Duodenal mucosa (tissue), 2 donors: ENCODE data around the gene MAN2B1.
"Not testable (repeated sequence)": the region's sequence is repeated elsewhere in the genome, so short reads cannot be mapped to it uniquely, and the experiment has no call there.

ENCODE experiments used
- H3K27ac ChIP-seq: one replicate; pipeline ENCODE4 v1.7.0; 2013; ENCODE audit warnings: low read depth, low read length
- H3K27me3 ChIP-seq, 2 donors: one replicate each; pipeline ENCODE4 v1.7.0; 2013; ENCODE audit warnings: low read length in 2 of 2, control low read depth in 1 of 2; ENCODE audit not compliant: insufficient read depth in 2 of 2, control insufficient read depth in 1 of 2
- H3K36me3 ChIP-seq, 2 donors: one replicate each; pipeline ENCODE4 v1.7.0; 2013; ENCODE audit warnings: low read length in 2 of 2, control low read depth in 1 of 2; ENCODE audit not compliant: insufficient read depth in 2 of 2, control insufficient read depth in 1 of 2
- H3K4me1 ChIP-seq, 2 donors: one replicate each; pipeline ENCODE4 v1.7.0; 2013; ENCODE audit warnings: low read length in 2 of 2, control low read depth in 1 of 2; ENCODE audit not compliant: insufficient read depth in 2 of 2, control insufficient read depth in 1 of 2
- H3K4me3 ChIP-seq, 2 donors: one replicate each; pipeline ENCODE4 v1.7.0; 2013; ENCODE audit warnings: low read length in 2 of 2, low read depth in 1 of 2
- H3K9ac ChIP-seq, 2 donors: one replicate each; pipeline ENCODE4 v1.7.0; 2013; ENCODE audit warnings: low read length in 2 of 2, low read depth in 1 of 2
- H3K9me3 ChIP-seq, 2 donors: one replicate each; pipeline ENCODE4 v1.7.0; 2013; ENCODE audit warnings: low read length in 2 of 2, control low read depth in 1 of 2; ENCODE audit not compliant: control insufficient read depth in 1 of 2

The MAN2B1 gene

GRCh38 chr19:12626958-12627357, 39.6 kb downstream of the MAN2B1 start:
- Histone ChIP-seq H3K9me3 (peaks cover 22 to 31% of the 10 kb centered on the region in 2 donors), H3K27me3 (no peaks in the 10 kb centered on the region), H3K27ac (no peak overlapping the region), H3K9ac (no peak overlapping the region), H3K4me1 (no peaks in the 10 kb centered on the region), H3K4me3 (no peak overlapping the region), H3K36me3 (peaks cover 21 to 66% of the 10 kb centered on the region in 2 donors)

- no peak overlapping the region for H3K27ac ChIP-seq
- no peaks in the 10 kb centered on the region for H3K4me1 ChIP-seq
- H3K36me3 ChIP-seq = peaks cover 14 to 46% of the 10 kb centered on the region in 2 donors
- no peak overlapping the region for H3K4me3 ChIP-seq
- no peaks in the 10 kb centered on the region for H3K27me3 ChIP-seq
- no peak overlapping the region for H3K9ac ChIP-seq
- peaks cover 18% of the 10 kb centered on the region in 2 donors for H3K9me3 ChIP-seq
These were observed 43.0 kb downstream of the MAN2B1 start for GRCh38 chr19:12623361-12624031.

GRCh38 chr19:12621253-12622024, 45.1 kb downstream of the MAN2B1 start:
- not testable (repeated sequence) for H3K9me3 ChIP-seq, H3K27ac ChIP-seq, H3K4me1 ChIP-seq, H3K4me3 ChIP-seq, H3K9ac ChIP-seq, H3K27me3 ChIP-seq
- peaks cover 3 to 27% of the 10 kb centered on the region in 2 donors for H3K36me3 ChIP-seq

- no peak overlapping the region for H3K27ac ChIP-seq
- H3K9ac ChIP-seq = no peak overlapping the region
- no peaks in the 10 kb centered on the region for H3K9me3 ChIP-seq
- peaks cover 8 to 9% of the 10 kb centered on the region in 2 donors for H3K4me1 ChIP-seq
- no peak overlapping the region for H3K4me3 ChIP-seq
- H3K36me3 ChIP-seq = peaks cover 0 to 4% of the 10 kb centered on the region in 2 donors
- no peaks in the 10 kb centered on the region for H3K27me3 ChIP-seq
These were observed 48.9 kb downstream of the MAN2B1 start for GRCh38 chr19:12617646-12618045.

GRCh38 chr19:12611361-12611699, 55.2 kb downstream of the MAN2B1 start:
- peak overlapping the region; percentile 100 for H3K27ac ChIP-seq
- H3K27me3 ChIP-seq = no peaks in the 10 kb centered on the region
- peak overlapping the region; percentile 97 to 99 for H3K9ac ChIP-seq
- peaks cover 0 to 16% of the 10 kb centered on the region in 2 donors for H3K36me3 ChIP-seq
- H3K9me3 ChIP-seq = no peaks in the 10 kb centered on the region
- H3K4me3 ChIP-seq = peak overlapping the region; percentile 100
- H3K4me1 ChIP-seq = peaks cover 7 to 8% of the 10 kb centered on the region in 2 donors

- Histone ChIP-seq H3K4me3 (peak within 1 kb of the TSS; percentile 100), H3K27ac (peak within 1 kb of the TSS; percentile 100), H3K36me3 (peaks cover 0 to 16% of the 10 kb centered on the region in 2 donors), H3K9me3 (no peaks in the 10 kb centered on the region), H3K9ac (peak within 1 kb of the TSS; percentile 97 to 99), H3K27me3 (no peaks in the 10 kb centered on the region), H3K4me1 (peaks cover 1 to 8% of the 10 kb centered on the region in 2 donors)
These were observed 55.8 kb downstream of the MAN2B1 start, which contains the start of the genes ZNF490 and ZNF791 for GRCh38 chr19:12610540-12611360. Gene ZNF490 (minus strand): TSS chr19:12610813. CDS start chr19:12610680, 133 bp downstream. Gene ZNF791 (plus strand): TSS chr19:12610920. CDS start chr19:12611080, 160 bp downstream.

- Histone ChIP-seq H3K9me3 (no peaks in the 10 kb centered on the region), H3K4me1 (no peaks in the 10 kb centered on the region), H3K9ac (no peak overlapping the region), H3K27ac (no peak overlapping the region), H3K36me3 (peaks cover 0 to 16% of the 10 kb centered on the region in 2 donors), H3K4me3 (no peak overlapping the region), H3K27me3 (no peaks in the 10 kb centered on the region)
These were observed 58.9 kb downstream of the MAN2B1 start for GRCh38 chr19:12607631-12608030.

- Histone ChIP-seq H3K9me3 (no peaks in the 10 kb centered on the region), H3K27ac (no peak overlapping the region), H3K36me3 (peaks cover 0 to 16% of the 10 kb centered on the region in 2 donors), H3K4me3 (no peak overlapping the region), H3K9ac (no peak overlapping the region), H3K4me1 (no peaks in the 10 kb centered on the region), H3K27me3 (no peaks in the 10 kb centered on the region)
These were observed 59.7 kb downstream of the MAN2B1 start for GRCh38 chr19:12606796-12607195.

- H3K4me3 ChIP-seq = no peak overlapping the region
- H3K27me3 ChIP-seq = no peaks in the 10 kb centered on the region
- no peaks in the 10 kb centered on the region for H3K9me3 ChIP-seq
- no peaks in the 10 kb centered on the region for H3K4me1 ChIP-seq
- H3K36me3 ChIP-seq = peaks cover 0 to 13% of the 10 kb centered on the region in 2 donors
- H3K9ac ChIP-seq = no peak overlapping the region
- no peak overlapping the region for H3K27ac ChIP-seq
These were observed 62.8 kb downstream of the MAN2B1 start for GRCh38 chr19:12603714-12604113.
